SU-DHL-6 (cell line): ENCODE data around the gene NDUFB7.

Experiments
- EZH2phosphoT487 ChIP-seq: fragments of 200-600 bp; sonication (generic), shearing (Covaris generic); conservative IDR thresholded peaks from 2 replicates; pipeline ENCODE4 v1.6.1; 2018; ENCODE audit warnings: mild to moderate bottlenecking, antibody characterized with exemption, low read length, moderate library complexity, mixed read lengths
- TF ChIP-seq, protein P1 (sequence below): fragments of 200-600 bp; sonication (generic); IDR thresholded peaks from one replicate; pipeline ENCODE4 v1.5.1; 2017; ENCODE audit warnings: antibody characterized with exemption, mild to moderate bottlenecking, low read length, moderate library complexity; ENCODE audit not compliant: insufficient read depth, poor library complexity, severe bottlenecking

DNA sequence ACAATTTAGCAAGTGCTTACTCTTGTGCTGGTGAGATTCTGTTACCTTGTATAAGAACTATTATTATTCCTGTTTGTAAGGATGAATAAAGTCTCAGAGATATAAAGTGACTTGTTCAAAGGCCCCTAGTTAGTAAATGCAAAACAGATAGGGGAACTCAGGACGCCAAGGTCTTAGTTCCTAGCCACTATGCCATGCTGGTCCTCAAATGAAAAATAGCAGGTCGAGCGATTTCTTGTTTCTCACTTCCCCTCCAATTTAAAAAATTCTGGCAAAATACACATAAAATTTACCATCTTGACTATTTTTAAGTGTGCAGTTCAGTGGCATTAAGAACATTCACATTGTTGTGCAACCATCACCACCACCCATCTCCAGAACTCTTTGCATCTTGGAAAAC lies 41.4 kb downstream of the NDUFB7 start:
- TF ChIP-seq, protein P1, sequence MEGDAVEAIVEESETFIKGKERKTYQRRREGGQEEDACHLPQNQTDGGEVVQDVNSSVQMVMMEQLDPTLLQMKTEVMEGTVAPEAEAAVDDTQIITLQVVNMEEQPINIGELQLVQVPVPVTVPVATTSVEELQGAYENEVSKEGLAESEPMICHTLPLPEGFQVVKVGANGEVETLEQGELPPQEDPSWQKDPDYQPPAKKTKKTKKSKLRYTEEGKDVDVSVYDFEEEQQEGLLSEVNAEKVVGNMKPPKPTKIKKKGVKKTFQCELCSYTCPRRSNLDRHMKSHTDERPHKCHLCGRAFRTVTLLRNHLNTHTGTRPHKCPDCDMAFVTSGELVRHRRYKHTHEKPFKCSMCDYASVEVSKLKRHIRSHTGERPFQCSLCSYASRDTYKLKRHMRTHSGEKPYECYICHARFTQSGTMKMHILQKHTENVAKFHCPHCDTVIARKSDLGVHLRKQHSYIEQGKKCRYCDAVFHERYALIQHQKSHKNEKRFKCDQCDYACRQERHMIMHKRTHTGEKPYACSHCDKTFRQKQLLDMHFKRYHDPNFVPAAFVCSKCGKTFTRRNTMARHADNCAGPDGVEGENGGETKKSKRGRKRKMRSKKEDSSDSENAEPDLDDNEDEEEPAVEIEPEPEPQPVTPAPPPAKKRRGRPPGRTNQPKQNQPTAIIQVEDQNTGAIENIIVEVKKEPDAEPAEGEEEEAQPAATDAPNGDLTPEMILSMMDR = no peak
- TF ChIP-seq EZH2phosphoT487 = no peak
